Lower leg skin (tissue), 3 donors: ENCODE measurements around the gene RAB22A.

Source experiments
- CTCF ChIP-seq, 3 donors: fragments of 450-650 bp; IDR thresholded peaks; one replicate each; pipeline ENCODE4 v1.5.1; 2016; ENCODE audit warnings: antibody characterized with exemption in 3 of 3, mild to moderate bottlenecking in 3 of 3, moderate library complexity in 2 of 3
- POLR2A ChIP-seq, 2 donors: fragments of 450-650 bp; IDR thresholded peaks; one replicate each; pipeline ENCODE4 v1.6.1; 2016 to 2017; ENCODE audit warnings: antibody characterized with exemption in 2 of 2, mild to moderate bottlenecking in 1 of 2, moderate library complexity in 1 of 2

- TF ChIP-seq CTCF (IDR thresholded peaks at IDR 0.05), result no peak
- TF ChIP-seq POLR2A (IDR thresholded peaks at IDR 0.05), result no peak
Measured at GRCh38 chr20:58328836-58329235, 19.3 kb downstream of the RAB22A start.
